H1 (cell line): ENCODE data around the gene SLC39A10. TPM values are rescaled to one million over a fixed set of nuclear protein-coding genes. Genes with fewer than 3 reads are reported as not detected.

Experiments used
- CTCF ChIA-PET: fragments of 300-600 bp; sonication (Branson Sonifier 250); formaldehyde crosslinking; loops from one replicate; lab custom pipeline; 2021; ENCODE audit not compliant: partially characterized antibody; lab: Charles Lee
- POLR2A ChIA-PET: fragments of 300-600 bp; sonication (Branson Sonifier 250); formaldehyde crosslinking; loops from one replicate; lab custom pipeline; 2021; ENCODE audit warnings: inconsistent platforms; ENCODE audit not compliant: partially characterized antibody; lab: Charles Lee
- DNase-seq, 2 experiments: peaks; one replicate each; pipeline versions ENCODE4 v3.0.0 to v3.0.0-alpha.2; 2010 to 2022; ENCODE audit warnings: low spot score in 2 of 2, low read depth in 1 of 2, mixed read lengths in 1 of 2
- FAIRE-seq: peaks from 2 replicates; lab custom pipeline; 2011; peaks lifted over from hg19 to GRCh38; lab: Jason Lieb, UNC
- H2AFZ ChIP-seq: 2 replicates; pipeline ENCODE4 v1.8.1; 2012; ENCODE audit warnings: low read length, inconsistent platforms
- H2AK5ac ChIP-seq: 2 replicates; pipeline ENCODE4 v1.6.1; 2013; ENCODE audit warnings: low read depth, low read length
- H2BK120ac ChIP-seq: replicated peaks from 2 replicates; pipeline ENCODE3; 2013; ENCODE audit warnings: low read depth, low read length, inconsistent platforms
- H2BK12ac ChIP-seq: 2 replicates; pipeline ENCODE4 v1.6.1; 2013; ENCODE audit warnings: low read depth, low read length
- H2BK15ac ChIP-seq: 2 replicates; pipeline ENCODE4 v1.6.1; 2013; ENCODE audit warnings: low read length
- H2BK20ac ChIP-seq: 2 replicates; pipeline ENCODE4 v1.6.1; 2013; ENCODE audit warnings: low read length
- H2BK5ac ChIP-seq: 2 replicates; pipeline ENCODE4 v1.6.1; 2013; ENCODE audit warnings: low read depth, low read length
- H3K14ac ChIP-seq: 2 replicates; pipeline ENCODE4 v1.6.1; 2013; ENCODE audit warnings: inconsistent platforms; ENCODE audit not compliant: insufficient read length
- H3K18ac ChIP-seq: 2 replicates; pipeline ENCODE4 v1.6.1; 2013; ENCODE audit warnings: low read length; ENCODE audit errors: extremely low read depth
- H3K23ac ChIP-seq: 2 replicates; pipeline ENCODE4 v1.6.1; 2013; ENCODE audit warnings: inconsistent platforms; ENCODE audit not compliant: insufficient read length
- H3K23me2 ChIP-seq: 2 replicates; pipeline ENCODE4 v1.6.1; 2013; ENCODE audit warnings: low read depth, low read length
- H3K27ac ChIP-seq: 2 replicates; pipeline ENCODE4 v1.6.1; 2011; ENCODE audit warnings: low read depth, low read length, inconsistent platforms
- H3K27me3 ChIP-seq, 4 experiments: replicated peaks in 1 of 4; 1 replicate in 1 of 4; 2 replicates in 3 of 4; pipeline versions ENCODE4 v1.6.1 to v1.8.1; 2011 to 2013; ENCODE audit warnings: low read length in 3 of 4, mild to moderate bottlenecking in 3 of 4, inconsistent platforms in 2 of 4, mixed read lengths in 2 of 4, moderate library complexity in 1 of 4; ENCODE audit not compliant: control insufficient read depth in 3 of 4, insufficient read depth in 3 of 4; ENCODE audit errors: extremely low read depth in 1 of 4
- H3K36me3 ChIP-seq, 4 experiments: 2 replicates each; pipeline versions ENCODE4 v1.6.1 to v1.8.1; 2011 to 2013; ENCODE audit warnings: mild to moderate bottlenecking in 4 of 4, low read length in 3 of 4, moderate library complexity in 2 of 4, control low read depth in 1 of 4, inconsistent platforms in 1 of 4; ENCODE audit not compliant: insufficient read depth in 4 of 4, control insufficient read depth in 2 of 4
- H3K4ac ChIP-seq: replicated peaks from 2 replicates; pipeline ENCODE3; 2013; ENCODE audit warnings: low read length, low read depth, mixed read lengths, inconsistent platforms; ENCODE audit not compliant: insufficient read length
- H3K4me1 ChIP-seq, 4 experiments: replicated peaks in 1 of 4; 1 replicate in 1 of 4; 2 replicates in 3 of 4; pipeline versions ENCODE4 v1.6.1 to v1.8.1; 2011 to 2013; ENCODE audit warnings: low read length in 3 of 4, inconsistent platforms in 2 of 4, mixed read lengths in 1 of 4; ENCODE audit not compliant: insufficient read depth in 4 of 4, control insufficient read depth in 3 of 4
- H3K4me2 ChIP-seq, 2 experiments: 2 replicates each; pipeline versions ENCODE4 v1.6.1 to v1.8.1; 2011 to 2013; ENCODE audit warnings: low read depth in 2 of 2, low read length in 2 of 2, control low read depth in 1 of 2, inconsistent platforms in 1 of 2, mild to moderate bottlenecking in 1 of 2; ENCODE audit not compliant: insufficient read depth in 1 of 2
- H3K4me3 ChIP-seq, 4 experiments: fragments of 200-600, 300-600 bp in 1 of 4; sonication (generic), shearing (Covaris generic), sonication (Bioruptor Twin) in 1 of 4; 2 replicates each; pipeline versions ENCODE4 v1.5.1 to v1.8.1; 2011 to 2016; ENCODE audit warnings: low read length in 4 of 4, low read depth in 3 of 4, control low read depth in 2 of 4, inconsistent platforms in 2 of 4, mild to moderate bottlenecking in 2 of 4, mixed read lengths in 1 of 4, moderate library complexity in 1 of 4; ENCODE audit not compliant: insufficient read depth in 2 of 4; ENCODE audit errors: extremely low read depth in 1 of 4
- H3K56ac ChIP-seq: replicated peaks from 2 replicates; pipeline ENCODE3; 2013; ENCODE audit warnings: low read depth, mild to moderate bottlenecking, mixed read lengths, low read length, inconsistent platforms; ENCODE audit not compliant: insufficient read length
- H3K79me1 ChIP-seq: 2 replicates; pipeline ENCODE4 v1.6.1; 2013; ENCODE audit warnings: low read depth, low read length, control low read depth
- H3K79me2 ChIP-seq, 2 experiments: 2 replicates each; pipeline versions ENCODE4 v1.6.1 to v1.8.1; 2012 to 2013; ENCODE audit warnings: low read length in 2 of 2, mild to moderate bottlenecking in 2 of 2, inconsistent platforms in 1 of 2; ENCODE audit not compliant: insufficient read depth in 2 of 2, control insufficient read depth in 1 of 2
- H3K9ac ChIP-seq, 4 experiments: replicated peaks in 1 of 4; 1 replicate in 1 of 4; 2 replicates in 3 of 4; pipeline versions ENCODE4 v1.6.1 to v1.8.1; 2011 to 2013; ENCODE audit warnings: low read depth in 3 of 4, low read length in 3 of 4, control low read depth in 2 of 4, mild to moderate bottlenecking in 2 of 4, moderate library complexity in 2 of 4, inconsistent platforms in 1 of 4; ENCODE audit errors: extremely low read depth in 1 of 4
- H3K9me3 ChIP-seq, 2 experiments: 2 replicates each; pipeline versions ENCODE4 v1.6.1 to v1.8.1; 2012 to 2013; ENCODE audit warnings: mild to moderate bottlenecking in 2 of 2, moderate library complexity in 2 of 2, control low read depth in 1 of 2, inconsistent platforms in 1 of 2, low read depth in 1 of 2, low read length in 1 of 2, mixed read lengths in 1 of 2; ENCODE audit not compliant: insufficient read depth in 2 of 2
- H4K20me1 ChIP-seq, 2 experiments: replicated peaks in 1 of 2; 2 replicates each; pipeline versions ENCODE3 to v1.8.1; 2011 to 2013; ENCODE audit warnings: inconsistent platforms in 2 of 2, low read length in 2 of 2, mild to moderate bottlenecking in 1 of 2; ENCODE audit not compliant: insufficient read depth in 2 of 2, control insufficient read depth in 1 of 2
- H4K5ac ChIP-seq: 2 replicates; pipeline ENCODE4 v1.6.1; 2013; ENCODE audit warnings: low read length, low read depth, mixed read lengths, inconsistent platforms; ENCODE audit not compliant: insufficient read length
- H4K8ac ChIP-seq: 2 replicates; pipeline ENCODE4 v1.8.0; 2013; ENCODE audit warnings: mild to moderate bottlenecking, moderate library complexity, low read length, inconsistent platforms; ENCODE audit not compliant: insufficient read depth; ENCODE audit errors: extremely low read depth
- H4K91ac ChIP-seq: replicated peaks from 2 replicates; pipeline ENCODE3; 2013; ENCODE audit warnings: low read length, mixed read lengths, inconsistent platforms; ENCODE audit not compliant: insufficient read length
- BACH1 ChIP-seq: IDR thresholded peaks from 2 replicates; pipeline ENCODE4 v1.6.1; 2012; ENCODE audit warnings: low read length, improper control_type of control experiment
- TCF12 ChIP-seq: IDR thresholded peaks from 2 replicates; pipeline ENCODE4 v1.6.1; 2011; ENCODE audit warnings: low read depth, mild to moderate bottlenecking, low read length
- polyA plus RNA-seq, 7 experiments: library from polyadenylated mRNA; depleted of rRNA in 3 of 7; stranded (reverse) in 5 of 7; unstranded in 2 of 7; fragments of >200 nt in 5 of 7; fragments of 200-250 nt in 2 of 7; gene quantifications; 1 replicate in 5 of 7; 2 replicates in 1 of 7; 4 replicates in 1 of 7; pipeline versions ENCODE4 v1.2.1 to v1.2.3, GENCODE V29; 2011 to 2013; ENCODE audit warnings: missing spikeins in 2 of 7, mixed read lengths in 2 of 7
- total RNA-seq: library from RNA; stranded (reverse); fragmentation: NEBNext Ultra II Directional; extraction: Animal tissue kit (Norgen Biotek cat#: 25700); gene quantifications from 2 replicates; pipeline ENCODE4 v1.2.1, GENCODE V29; 2021

Gene SLC39A10
- total and polyA plus RNA-seq, 2 of the 8 experiments (the other 6 are each of a cell fraction or from before 2014, with no cell fraction given), result 68.1 to 234 TPM

- Histone ChIP-seq H3K56ac (no peak overlapping the region), H3K79me1 (no peaks in the 10 kb centered on the region), H3K4ac (no peak overlapping the region), H3K14ac (no peak overlapping the region), H4K91ac (no peak overlapping the region), H3K4me3 (no peak overlapping the region), H3K4me1 (peaks cover 0 to 10% (median 3%) of the 10 kb centered on the region in 4 experiments; a peak in 5 of 7 replicates), H3K9ac (no peak overlapping the region), H3K9me3 (no peaks in the 10 kb centered on the region), H3K27ac (no peak overlapping the region), H3K36me3 (no peaks in the 10 kb centered on the region; a peak in 1 of 8 replicates), H2BK12ac (no peak overlapping the region), H4K8ac (no peak overlapping the region), H4K5ac (no peak overlapping the region), H3K4me2 (no peak overlapping the region), H3K27me3 (no peaks in the 10 kb centered on the region), H2BK120ac (no peak overlapping the region)
- FAIRE-seq, result no peak
- TF ChIP-seq TCF12 (no peak), BACH1 (no peak)
- TF ChIP-seq, all 59 proteins: peak for 0
- Histone ChIP-seq H2BK5ac (no peak overlapping the region), H2BK15ac (no peak overlapping the region), H2BK20ac (no peak overlapping the region), H2AK5ac (no peak overlapping the region), H3K23me2 (0 out of 2 replicates have a peak, but pooled peaks cover under 1% of the 10 kb centered on the region), H2AFZ (no peak overlapping the region), H4K20me1 (no peaks in the 10 kb centered on the region), H3K18ac (no peak overlapping the region), H3K23ac (no peak overlapping the region), H3K79me2 (peaks cover 1 to 9% of the 10 kb centered on the region in 2 experiments; a peak in 1 of 4 replicates)
- CTCF ChIA-PET, result no interaction called here
- POLR2A ChIA-PET, result interaction anchor here (0.6 kb wide), 1 partner anchor 9 kb away, joined by 3 read pairs; no protein-coding TSS in a partner anchor
- no peak for DNase-seq
Measured at GRCh38 chr2:195652911-195653310, 4.1 kb upstream of the SLC39A10 start.
